ENCODE measurements around the gene MAD1L1. TPM values are rescaled to one million over a fixed set of nuclear protein-coding genes. Genes with fewer than 3 reads are reported as not detected.

The MAD1L1 gene
- total and polyA plus RNA-seq, 2 of the 8 experiments (the other 6 are each of a cell fraction or from before 2014, with no cell fraction given), result 40.4 to 44.6 TPM

DNA sequence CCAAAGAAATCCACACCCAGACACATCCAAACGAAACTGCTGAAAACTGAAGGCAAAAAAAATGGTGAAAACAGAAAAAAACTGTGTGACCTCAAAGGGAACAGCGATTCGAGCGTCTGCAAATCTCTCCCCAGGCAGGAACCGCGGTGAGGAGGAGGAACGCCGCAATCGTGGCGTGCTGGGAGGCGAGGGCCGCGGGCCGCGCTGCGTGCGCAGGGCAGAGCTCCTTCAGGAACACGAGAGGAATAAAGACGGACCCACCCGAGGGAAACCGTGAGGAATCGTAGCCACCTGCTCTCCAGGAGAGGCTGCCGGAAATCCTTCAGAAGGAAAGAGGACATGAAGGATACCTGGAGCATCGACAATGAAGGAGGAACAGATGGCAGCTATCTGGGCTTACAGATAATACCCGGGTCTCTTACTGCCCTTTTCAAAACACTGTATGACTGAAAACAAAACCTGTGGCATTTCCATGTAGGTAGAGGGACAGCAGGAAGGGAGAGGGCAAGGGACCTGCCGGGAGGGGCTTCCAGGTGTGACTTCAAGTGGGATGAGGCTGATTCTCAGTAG lies 266.0 kb downstream of the MAD1L1 start:
- TF ChIP-seq POLR2A (IDR thresholded peaks at IDR 0.05; ENCODE audit: control extremely low read depth in 1 of 2, low read depth in 2 of 2, low read length in 2 of 2) (no peak), SIRT6 (IDR thresholded peaks at IDR 0.05; ENCODE audit: low read length) (no peak), BCL11A (IDR thresholded peaks at IDR 0.05; ENCODE audit: low read depth in 2 of 2, low read length in 2 of 2) (no peak), SP4 (IDR thresholded peaks at IDR 0.05; ENCODE audit: low read length) (no peak), EGR1 (IDR thresholded peaks at IDR 0.05; ENCODE audit: borderline replicate concordance, low read depth, low read length) (no peak), CREB1 (IDR thresholded peaks at IDR 0.05) (no peak), JUN (IDR thresholded peaks at IDR 0.05; ENCODE audit: low read depth, low read length) (no peak), NANOG (IDR thresholded peaks at IDR 0.05; ENCODE audit: insufficient read depth, low read depth, low read length, poor library complexity, severe bottlenecking) (no peak), SP1 (IDR thresholded peaks at IDR 0.05; ENCODE audit: low read depth, low read length) (no peak), RBBP5 (IDR thresholded peaks at IDR 0.05; ENCODE audit: borderline replicate concordance, low read depth, low read length) (no peak), SIN3A (conservative IDR thresholded peaks at IDR 0.05 in 1 of 2, IDR thresholded peaks at IDR 0.05 in 1 of 2; ENCODE audit: low read depth in 1 of 2, low read length in 2 of 2) (no peak), TEAD4 (IDR thresholded peaks at IDR 0.05; ENCODE audit: low read depth, low read length) (no peak), HDAC2 (IDR thresholded peaks at IDR 0.05; ENCODE audit: borderline replicate concordance in 1 of 2, low read depth in 2 of 2, low read length in 2 of 2) (no peak), SIX5 (IDR thresholded peaks at IDR 0.05; ENCODE audit: low read depth, low read length) (no peak)
- TF ChIP-seq, protein P1, sequence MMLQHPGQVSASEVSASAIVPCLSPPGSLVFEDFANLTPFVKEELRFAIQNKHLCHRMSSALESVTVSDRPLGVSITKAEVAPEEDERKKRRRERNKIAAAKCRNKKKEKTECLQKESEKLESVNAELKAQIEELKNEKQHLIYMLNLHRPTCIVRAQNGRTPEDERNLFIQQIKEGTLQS (IDR thresholded peaks at IDR 0.05; ENCODE audit: insufficient read depth, low read depth, low read length), result no peak
- no peak for DNase-seq (ENCODE audit: low read depth in 1 of 2, low spot score in 2 of 2)
- H3K9me3 ChIP-seq (ENCODE audit: insufficient read depth in 2 of 2, low read depth in 1 of 2, low read length in 1 of 2), result no peaks in the 10 kb centered on the region

More for the DNA sequence above, 266.0 kb downstream of the MAD1L1 start:
- Histone ChIP-seq H3K4me3 (ENCODE audit: extremely low read depth in 1 of 4, insufficient read depth in 2 of 4, low read depth in 3 of 4, low read length in 4 of 4) (no peak overlapping the region), H2AK5ac (ENCODE audit: low read depth, low read length) (no peak overlapping the region), H3K23me2 (ENCODE audit: low read depth, low read length) (no peaks in the 10 kb centered on the region), H2BK120ac (replicated peaks; ENCODE audit: low read depth, low read length) (no peak overlapping the region), H3K4ac (replicated peaks; ENCODE audit: insufficient read length, low read depth, low read length) (no peak overlapping the region), H2BK15ac (ENCODE audit: low read length) (no peak overlapping the region), H2BK20ac (ENCODE audit: low read length) (no peak overlapping the region), H2BK5ac (ENCODE audit: low read depth, low read length) (no peak overlapping the region), H3K27ac (ENCODE audit: low read depth, low read length) (no peak overlapping the region), H3K4me2 (ENCODE audit: insufficient read depth in 1 of 2, low read depth in 2 of 2, low read length in 2 of 2) (no peak overlapping the region), H3K14ac (ENCODE audit: insufficient read length) (no peak overlapping the region), H3K23ac (ENCODE audit: insufficient read length) (no peak overlapping the region), H3K36me3 (ENCODE audit: control insufficient read depth in 2 of 4, insufficient read depth in 4 of 4, low read length in 3 of 4) (no peaks in the 10 kb centered on the region), H4K91ac (replicated peaks; ENCODE audit: insufficient read length, low read length) (no peak overlapping the region), H4K5ac (ENCODE audit: insufficient read length, low read depth, low read length) (no peak overlapping the region), H3K56ac (replicated peaks; ENCODE audit: insufficient read length, low read depth, low read length) (no peak overlapping the region), H3K9ac (replicated peaks in 1 of 4; ENCODE audit: extremely low read depth in 1 of 4, low read depth in 3 of 4, low read length in 3 of 4) (no peak overlapping the region), H2AFZ (ENCODE audit: low read length) (no peak overlapping the region), H3K4me1 (replicated peaks in 1 of 4; ENCODE audit: control insufficient read depth in 3 of 4, insufficient read depth in 4 of 4, low read length in 3 of 4) (no peaks in the 10 kb centered on the region), H4K20me1 (replicated peaks in 1 of 2; ENCODE audit: control insufficient read depth in 1 of 2, insufficient read depth in 2 of 2, low read length in 2 of 2) (peaks cover 3 to 7% of the 10 kb centered on the region in 2 experiments), H3K27me3 (replicated peaks in 1 of 4; ENCODE audit: control insufficient read depth in 3 of 4, extremely low read depth in 1 of 4, insufficient read depth in 3 of 4, low read length in 3 of 4) (no peaks in the 10 kb centered on the region), H4K8ac (ENCODE audit: extremely low read depth, insufficient read depth, low read length) (no peak overlapping the region), H3K79me2 (ENCODE audit: control insufficient read depth in 1 of 2, insufficient read depth in 2 of 2, low read length in 2 of 2) (no peaks in the 10 kb centered on the region), H3K79me1 (ENCODE audit: low read depth, low read length) (no peaks in the 10 kb centered on the region), H3K18ac (ENCODE audit: extremely low read depth, low read length) (no peak overlapping the region), H2BK12ac (ENCODE audit: low read depth, low read length) (no peak overlapping the region)
- POLR2A ChIA-PET (ENCODE audit: partially characterized antibody), result no interaction called here
- FAIRE-seq, result no peak
- CTCF ChIA-PET (ENCODE audit: partially characterized antibody), result interaction anchor here (1.2 kb wide), 1 partner anchor 44 kb away, joined by 3 read pairs; no protein-coding TSS in a partner anchor
- 93% methylated on average over 26 of the region's 26 CpGs; no CpG with 5 or more reads in 1 of the 2 experiments for WGBS, 2 experiments (ENCODE audit: extremely low coverage in 1 of 2, insufficient coverage in 1 of 2, insufficient read length in 1 of 2, insufficient replicate concordance in 2 of 2, low coverage in 1 of 2, low lambda C conversion rate in 2 of 2, missing lambda C conversion rate in 1 of 2)
